HCT116 (cell line): ENCODE results near the gene MEF2D. TPM values are rescaled to one million over a fixed set of nuclear protein-coding genes. Genes with fewer than 3 reads are reported as not detected.
A peak's percentile ranks its signal among the peaks of the same experiment; 100 is the strongest.

ENCODE experiments used
- ATAC-seq: fragments of 200-7000 bp; cut with Tn5 transposase; 2 replicates; pipeline ENCODE4 v1.9.1; 2020; ENCODE audit warnings: mild to moderate bottlenecking, moderate library complexity
- BruUV-seq: library from RNA; stranded (reverse); fragments of 400-500 nt; replicated peaks from 2 replicates; lab custom pipeline; 2021; lab: Mats Ljungman, UMichigan
- CTCF ChIA-PET: fragments of 300-600 bp; sonication (Branson Sonifier 250); formaldehyde crosslinking; loops from one replicate; lab custom pipeline; 2021; ENCODE audit warnings: antibody characterized with exemption; lab: Charles Lee
- POLR2A ChIA-PET: fragments of 300-600, 350-600 bp; sonication (Branson Sonifier 250); formaldehyde crosslinking; loops from one replicate; lab custom pipeline; 2021; ENCODE audit warnings: antibody characterized with exemption; lab: Charles Lee
- RAD21 ChIA-PET, 2 experiments: fragments of 300-600 bp; sonication (Branson Sonifier 250); formaldehyde crosslinking; loops; one replicate each; lab custom pipeline; 2023; ENCODE audit warnings: low total read pairs in 2 of 2; ENCODE audit not compliant: uncharacterized antibody in 2 of 2, unreplicated experiment in 2 of 2, low non-redundant PET in 1 of 2; lab: Charles Lee
- DNase-seq: peaks from one replicate; pipeline ENCODE4 v3.0.0-alpha.2; 2010; ENCODE audit warnings: low read depth, low spot score
- H2AFZ ChIP-seq: fragments of 200-600 bp; shearing (Covaris generic), sonication (generic); 2 replicates; pipeline ENCODE4 v1.6.1; 2017; ENCODE audit warnings: low read depth, mixed run types, mixed read lengths, antibody characterized with exemption, low read length; ENCODE audit not compliant: poor library complexity, severe bottlenecking
- H3K27ac ChIP-seq: 2 replicates; pipeline ENCODE4 v1.5.1; 2012; ENCODE audit warnings: low read depth, low read length
- H3K27me3 ChIP-seq: fragments of 200-600 bp; sonication (generic); 2 replicates; pipeline ENCODE4 v1.6.1; 2016; ENCODE audit warnings: mixed run types, low read length, mixed read lengths; ENCODE audit not compliant: insufficient read depth
- H3K36me3 ChIP-seq, 2 experiments: fragments of 200-500 bp in 1 of 2; fragments of 200-600 bp in 1 of 2; sonication (Bioruptor generic) in 1 of 2; sonication (generic) in 1 of 2; 2 replicates each; pipeline versions ENCODE4 v1.5.1 to v1.6.1; 2014 to 2016; ENCODE audit warnings: low read length in 2 of 2, inconsistent platforms in 1 of 2, mixed read lengths in 1 of 2, mixed run types in 1 of 2; ENCODE audit not compliant: insufficient read depth in 2 of 2, control insufficient read depth in 1 of 2
- H3K4me1 ChIP-seq, 2 experiments: fragments of 200-600 bp in 1 of 2; sonication (generic) in 1 of 2; 2 replicates each; pipeline versions ENCODE4 v1.5.1 to v1.6.1; 2012 to 2017; ENCODE audit warnings: low read length in 2 of 2, inconsistent platforms in 1 of 2, mild to moderate bottlenecking in 1 of 2, mixed read lengths in 1 of 2, mixed run types in 1 of 2, moderate library complexity in 1 of 2; ENCODE audit not compliant: insufficient read depth in 2 of 2, control insufficient read depth in 1 of 2
- H3K4me2 ChIP-seq: fragments of 200-600 bp; sonication (generic); 2 replicates; pipeline ENCODE4 v1.6.1; 2017; ENCODE audit warnings: mixed run types, low read length, mixed read lengths
- H3K4me3 ChIP-seq, 2 experiments: fragments of 200-600 bp in 1 of 2; sonication (generic) in 1 of 2; replicated peaks in 1 of 2; 2 replicates each; pipeline ENCODE4 v1.5.1; 2011 to 2016; ENCODE audit warnings: low read length in 2 of 2, control low read depth in 1 of 2, low read depth in 1 of 2, mild to moderate bottlenecking in 1 of 2, mixed read lengths in 1 of 2, mixed run types in 1 of 2
- H3K79me2 ChIP-seq: fragments of 200-600 bp; sonication (generic); 2 replicates; pipeline ENCODE4 v1.6.1; 2017; ENCODE audit warnings: mild to moderate bottlenecking, mixed run types, low read length, moderate library complexity, mixed read lengths; ENCODE audit not compliant: insufficient read depth
- H3K9ac ChIP-seq: fragments of 200-600 bp; sonication (generic); 2 replicates; pipeline ENCODE4 v1.6.1; 2016; ENCODE audit warnings: low read length, mixed read lengths
- H3K9me2 ChIP-seq: fragments of 200-600 bp; sonication (generic), shearing (Covaris generic); 2 replicates; pipeline ENCODE4 v1.6.1; 2017; ENCODE audit warnings: mixed run types, mild to moderate bottlenecking, moderate library complexity; ENCODE audit not compliant: insufficient read depth
- H3K9me3 ChIP-seq, 2 experiments: fragments of 200-500 bp in 1 of 2; fragments of 200-600 bp in 1 of 2; sonication (Bioruptor generic) in 1 of 2; sonication (generic) in 1 of 2; 2 replicates each; pipeline ENCODE4 v1.6.1; 2014 to 2017; ENCODE audit warnings: low read length in 2 of 2, mixed read lengths in 2 of 2, inconsistent platforms in 1 of 2, low read depth in 1 of 2, mild to moderate bottlenecking in 1 of 2, mixed run types in 1 of 2, moderate library complexity in 1 of 2; ENCODE audit not compliant: control insufficient read depth in 1 of 2, insufficient read depth in 1 of 2
- H4K20me1 ChIP-seq: fragments of 200-600 bp; sonication (generic), shearing (Covaris generic); 2 replicates; pipeline ENCODE4 v1.6.1; 2017; ENCODE audit warnings: mixed run types, mild to moderate bottlenecking, moderate library complexity; ENCODE audit not compliant: insufficient read depth
- CTCF ChIP-seq, 3 experiments: fragments of 200-600 bp in 1 of 3; sonication (generic) in 1 of 3; IDR thresholded peaks in 2 of 3; conservative IDR thresholded peaks in 1 of 3; 2 replicates each; pipeline ENCODE4 v1.5.1; 2012 to 2017; ENCODE audit warnings: low read depth in 2 of 3, low read length in 2 of 3, antibody characterized with exemption in 1 of 3, borderline replicate concordance in 1 of 3, control low read depth in 1 of 3, mild to moderate bottlenecking in 1 of 3, mixed read lengths in 1 of 3, mixed run types in 1 of 3, moderate library complexity in 1 of 3; ENCODE audit not compliant: insufficient read depth in 1 of 3
- EGR1 ChIP-seq: IDR thresholded peaks from 2 replicates; pipeline ENCODE4 v1.6.1; 2012; ENCODE audit warnings: low read depth
- SRF ChIP-seq: IDR thresholded peaks from 2 replicates; pipeline ENCODE4 v1.6.1; 2012; ENCODE audit warnings: low read depth
- intact Hi-C: fragments of 100-400 bp; cut with micrococcal nuclease; formaldehyde crosslinking; loops from 2 replicates; pipeline ENCODE4 v1.10.0; 2022
- total RNA-seq: library from RNA; stranded (reverse); gene quantifications from one replicate; pipeline ENCODE4 v1.2.1, GENCODE V29; 2021; ENCODE audit not compliant: unreplicated experiment
- TF ChIP-seq, protein P1 (sequence below): IDR thresholded peaks from 2 replicates; pipeline ENCODE4 v1.6.1; 2012

MEF2D gene
- total RNA-seq, 1 experiment from 2014 or later = 44.2 TPM

DNA sequence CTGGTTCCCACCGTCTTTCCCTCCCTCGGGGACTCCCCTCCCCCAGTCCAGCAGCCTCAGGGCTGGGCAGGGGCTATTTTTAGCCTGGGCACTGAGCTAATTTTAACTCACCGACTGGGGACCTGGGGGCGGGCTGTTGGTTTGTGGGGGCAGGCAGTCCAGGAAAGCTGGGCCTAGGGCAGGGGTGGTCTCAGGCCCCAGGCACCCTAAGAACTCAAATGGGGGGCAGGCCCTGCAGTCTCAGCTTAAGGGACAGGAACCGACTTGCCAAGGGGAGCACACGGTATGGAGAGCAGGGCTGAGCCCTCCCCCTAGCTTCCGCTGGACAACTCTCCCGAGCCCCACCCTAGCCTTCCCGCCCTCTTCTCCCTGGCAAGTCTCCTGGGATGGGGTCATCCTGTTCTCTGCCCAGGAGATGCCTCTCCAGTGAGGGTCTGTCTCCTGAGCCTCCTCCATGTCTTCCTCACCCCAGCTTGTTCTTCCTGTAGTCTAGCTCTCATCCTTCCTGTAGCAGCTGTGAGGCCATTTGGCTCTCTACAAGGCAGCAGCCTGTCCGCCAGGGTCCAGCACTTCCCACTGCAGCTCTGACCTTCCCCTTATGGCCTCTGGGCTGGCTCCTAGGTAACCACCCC lies 10.1 kb downstream of the MEF2D start:
- Histone ChIP-seq H2AFZ (no peak overlapping the region), H3K9me2 (no peaks in the 10 kb centered on the region), H4K20me1 (no peaks in the 10 kb centered on the region; the same call in 1 of the 2 replicates), H3K4me1 (peaks cover 40 to 60% of the 10 kb centered on the region in 2 experiments), H3K27me3 (no peaks in the 10 kb centered on the region), H3K9me3 (no peaks in the 10 kb centered on the region), H3K27ac (peak overlapping the region; percentile 33), H3K4me2 (peak overlapping the region; percentile 84), H3K9ac (peak overlapping the region; percentile 52), H3K4me3 (peak overlapping the region in 1 of 2 experiments; percentile 44; a peak in 3 of 4 replicates), H3K79me2 (peaks cover 100% of the 10 kb centered on the region), H3K36me3 (no peaks in the 10 kb centered on the region)
- BruUV-seq = no TSS peak
- DNase-seq (no peak), ATAC-seq (peak; percentile 71)
- intact Hi-C loops = no loop called here
- ChIA-PET CTCF (interaction anchor here (0.6 to 1.6 kb wide), 2 partner anchors 10 to 11 kb away, joined by 3 to 11 read pairs; no protein-coding TSS in a partner anchor), POLR2A (interaction anchor here (0.6 kb wide), 1 partner anchor 101 kb away, joined by 3 read pairs; the partner anchor contains the start of gene NAXE), RAD21 (interaction anchor here in 1 of 2 experiments (0.7 kb wide), 2 partner anchors 8 to 12 kb away, joined by 3 to 4 read pairs; no protein-coding TSS in a partner anchor)
- TF ChIP-seq SRF (no peak), CTCF (IDR thresholded peaks at IDR 0.05 in 2 of 3, conservative IDR thresholded peaks at IDR 0.05 in 1 of 3; ENCODE audit: borderline replicate concordance in 1 of 3, insufficient read depth in 1 of 3, low read depth in 2 of 3, low read length in 2 of 3) (peak in 2 of 3 experiments; percentile 17 to 21; a peak in 3 of 6 replicates)
- TF ChIP-seq, protein P1, sequence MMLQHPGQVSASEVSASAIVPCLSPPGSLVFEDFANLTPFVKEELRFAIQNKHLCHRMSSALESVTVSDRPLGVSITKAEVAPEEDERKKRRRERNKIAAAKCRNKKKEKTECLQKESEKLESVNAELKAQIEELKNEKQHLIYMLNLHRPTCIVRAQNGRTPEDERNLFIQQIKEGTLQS = no peak

- Histone ChIP-seq H3K9me2 (no peaks in the 10 kb centered on the region), H3K36me3 (no peaks in the 10 kb centered on the region), H2AFZ (no peak overlapping the region), H3K9me3 (no peaks in the 10 kb centered on the region), H3K4me1 (peaks cover 40 to 57% of the 10 kb centered on the region in 2 experiments), H3K4me3 (peak overlapping the region in 1 of 2 experiments; percentile 44; a peak in 2 of 4 replicates), H3K27ac (peak overlapping the region; percentile 33), H3K27me3 (no peaks in the 10 kb centered on the region), H4K20me1 (no peaks in the 10 kb centered on the region; the same call in 1 of the 2 replicates), H3K4me2 (peak overlapping the region; percentile 84), H3K79me2 (peaks cover 100% of the 10 kb centered on the region), H3K9ac (peak overlapping the region; percentile 52)
- BruUV-seq = no TSS peak
- ChIA-PET POLR2A (no interaction called here), RAD21 (interaction anchor here in 1 of 2 experiments (0.7 kb wide), 2 partner anchors 9 to 11 kb away, joined by 3 to 4 read pairs; no protein-coding TSS in a partner anchor), CTCF (interaction anchor here (1.6 kb wide), 1 partner anchor 9 kb away, joined by 11 read pairs; no protein-coding TSS in a partner anchor)
- DNase-seq = no peak
- ATAC-seq = 0 out of 2 replicates have a peak, but pooled peaks have one; percentile 3
- no peak for TF ChIP-seq CTCF (IDR thresholded peaks at IDR 0.05 in 2 of 3, conservative IDR thresholded peaks at IDR 0.05 in 1 of 3; ENCODE audit: borderline replicate concordance in 1 of 3, insufficient read depth in 1 of 3, low read depth in 2 of 3, low read length in 2 of 3)
- TF ChIP-seq EGR1 = no peak
- intact Hi-C loops = no loop called here
These were observed 10.7 kb downstream of the MEF2D start for GRCh38 chr1:156489935-156490293.
